ENCODE results near the gene ACOXL. TPM values are rescaled to one million over a fixed set of nuclear protein-coding genes. Genes with fewer than 3 reads are reported as not detected.

ACOXL gene
- total RNA-seq, 1 donor from 2014 or later, result not detected

DNA sequence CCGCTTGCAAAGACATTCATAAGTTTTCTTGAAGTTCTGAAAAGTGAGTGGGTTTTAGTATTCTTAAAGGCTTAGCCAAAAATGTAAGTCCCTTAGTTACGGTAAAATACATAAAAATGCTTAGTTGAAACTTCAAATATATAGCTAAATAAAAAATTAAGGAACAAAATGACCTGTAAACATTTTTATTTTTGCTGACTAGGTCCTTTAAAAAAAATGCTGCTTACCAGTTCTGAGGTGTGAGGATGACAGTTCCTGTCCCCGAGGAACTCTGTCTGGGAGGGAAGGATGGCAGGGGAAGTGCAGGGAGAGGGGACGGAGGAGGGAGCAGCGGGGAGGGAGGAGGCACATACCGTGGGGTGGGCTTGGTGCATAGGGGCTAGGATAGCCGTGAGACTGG lies 285.5 kb downstream of the ACOXL start:
- peaks cover 0 to 10% (median 6%) of the 10 kb centered on the region in 3 donors for H3K4me1 ChIP-seq (ENCODE audit: control insufficient read depth in 3 of 3, insufficient read depth in 3 of 3, low read length in 3 of 3)
- no peaks in the 10 kb centered on the region for H3K36me3 ChIP-seq (ENCODE audit: control insufficient read depth in 3 of 3, insufficient read depth in 3 of 3, low read length in 3 of 3)
- peaks cover 0 to 5% (median 0%) of the 10 kb centered on the region in 3 donors for H3K9me3 ChIP-seq (ENCODE audit: control insufficient read depth in 3 of 3, low read length in 3 of 3)
- no peaks in the 10 kb centered on the region for H3K27me3 ChIP-seq (ENCODE audit: control insufficient read depth in 3 of 3, insufficient read depth in 3 of 3, low read length in 3 of 3)
- no peak overlapping the region for H3K27ac ChIP-seq (ENCODE audit: low read depth, low read length)
- H3K9ac ChIP-seq (ENCODE audit: low read depth in 1 of 3, low read length in 3 of 3), result no peak overlapping the region
- H3K4me3 ChIP-seq (ENCODE audit: low read length in 3 of 3), result no peak overlapping the region

DNA sequence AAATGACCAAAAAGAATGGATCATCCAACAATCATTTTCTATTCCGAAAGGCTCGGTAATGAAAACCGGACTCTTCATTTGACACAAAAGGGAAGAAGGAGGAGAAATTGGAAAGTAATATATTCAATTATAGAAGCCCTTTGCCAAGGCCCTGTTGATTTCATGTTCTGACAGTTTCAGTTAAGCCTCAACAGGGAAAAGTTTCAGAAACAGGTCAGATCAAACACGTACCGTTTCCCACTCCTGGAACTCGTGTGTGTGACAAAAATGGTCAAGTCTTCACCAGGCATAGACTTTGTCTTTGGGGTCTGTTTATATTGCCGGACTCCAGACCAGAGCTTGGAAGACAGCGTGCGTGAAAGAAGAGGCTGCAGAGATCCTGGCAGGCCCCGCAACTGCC lies 287.0 kb downstream of the ACOXL start:
- no peaks in the 10 kb centered on the region for H3K27me3 ChIP-seq (ENCODE audit: control insufficient read depth in 3 of 3, insufficient read depth in 3 of 3, low read length in 3 of 3)
- H3K9me3 ChIP-seq (ENCODE audit: control insufficient read depth in 3 of 3, low read length in 3 of 3), result peaks cover 0 to 2% (median 0%) of the 10 kb centered on the region in 3 donors
- H3K4me3 ChIP-seq (ENCODE audit: low read length in 3 of 3), result no peak overlapping the region
- no peak overlapping the region for H3K27ac ChIP-seq (ENCODE audit: low read depth, low read length)
- no peaks in the 10 kb centered on the region for H3K36me3 ChIP-seq (ENCODE audit: control insufficient read depth in 3 of 3, insufficient read depth in 3 of 3, low read length in 3 of 3)
- H3K9ac ChIP-seq (ENCODE audit: low read depth in 1 of 3, low read length in 3 of 3), result no peak overlapping the region
- H3K4me1 ChIP-seq (ENCODE audit: control insufficient read depth in 3 of 3, insufficient read depth in 3 of 3, low read length in 3 of 3), result peaks cover 0 to 10% (median 6%) of the 10 kb centered on the region in 3 donors

DNA sequence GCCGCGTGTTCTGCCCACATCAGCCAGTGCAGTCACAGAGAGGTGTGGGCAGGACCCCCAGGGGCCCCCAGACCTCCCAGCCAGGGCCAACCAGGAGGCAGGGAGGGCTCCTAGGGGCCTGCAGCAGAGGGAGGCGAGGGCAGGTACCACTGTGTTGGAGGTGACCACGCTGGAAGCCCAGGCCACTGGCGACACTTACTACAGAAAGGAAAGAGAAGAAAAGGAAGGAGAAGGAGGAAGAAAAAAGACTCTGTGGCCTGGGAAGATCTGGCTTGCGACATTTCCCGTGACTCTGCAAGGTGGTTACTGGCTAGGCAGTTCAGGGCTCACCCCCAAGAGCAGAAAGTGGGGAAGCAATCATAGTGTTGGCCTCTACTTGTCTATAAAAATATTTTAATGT lies 290.3 kb downstream of the ACOXL start:
- Histone ChIP-seq H3K9me3 (ENCODE audit: control insufficient read depth in 3 of 3, low read length in 3 of 3) (peaks cover 0 to 2% (median 0%) of the 10 kb centered on the region in 3 donors), H3K27ac (ENCODE audit: low read depth, low read length) (no peak overlapping the region), H3K36me3 (ENCODE audit: control insufficient read depth in 3 of 3, insufficient read depth in 3 of 3, low read length in 3 of 3) (no peaks in the 10 kb centered on the region), H3K27me3 (ENCODE audit: control insufficient read depth in 3 of 3, insufficient read depth in 3 of 3, low read length in 3 of 3) (no peaks in the 10 kb centered on the region), H3K4me3 (ENCODE audit: low read length in 3 of 3) (no peak overlapping the region), H3K9ac (ENCODE audit: low read depth in 1 of 3, low read length in 3 of 3) (no peak overlapping the region), H3K4me1 (ENCODE audit: control insufficient read depth in 3 of 3, insufficient read depth in 3 of 3, low read length in 3 of 3) (peaks cover 0 to 10% (median 6%) of the 10 kb centered on the region in 3 donors)

DNA sequence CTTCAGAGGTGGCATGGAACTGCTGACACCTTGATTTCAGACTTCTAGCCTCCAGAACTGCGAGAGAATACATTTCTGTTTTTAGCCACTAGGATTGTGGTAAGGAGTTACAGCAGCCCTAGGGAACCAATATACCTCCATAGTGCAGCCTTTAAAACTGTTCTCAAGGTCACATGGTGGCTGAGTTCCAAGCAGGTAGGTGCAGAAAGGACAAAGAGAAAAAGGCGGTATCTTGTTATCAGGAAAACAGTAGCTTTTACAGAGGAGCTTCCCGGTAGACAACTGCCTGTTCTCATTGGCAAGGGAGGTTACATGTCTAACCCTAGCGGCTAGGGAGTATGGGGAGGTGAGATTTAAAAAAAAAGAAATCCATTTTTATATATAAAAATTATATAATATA lies 292.1 kb downstream of the ACOXL start:
- H3K36me3 ChIP-seq (ENCODE audit: control insufficient read depth in 3 of 3, insufficient read depth in 3 of 3, low read length in 3 of 3), result no peaks in the 10 kb centered on the region
- H3K9me3 ChIP-seq (ENCODE audit: control insufficient read depth in 3 of 3, low read length in 3 of 3), result peaks cover 0 to 2% (median 0%) of the 10 kb centered on the region in 3 donors
- H3K9ac ChIP-seq (ENCODE audit: low read depth in 1 of 3, low read length in 3 of 3), result no peak overlapping the region
- H3K4me1 ChIP-seq (ENCODE audit: control insufficient read depth in 3 of 3, insufficient read depth in 3 of 3, low read length in 3 of 3), result peaks cover 0 to 1% (median 0%) of the 10 kb centered on the region in 3 donors
- H3K27me3 ChIP-seq (ENCODE audit: control insufficient read depth in 3 of 3, insufficient read depth in 3 of 3, low read length in 3 of 3), result no peaks in the 10 kb centered on the region
- no peak overlapping the region for H3K4me3 ChIP-seq (ENCODE audit: low read length in 3 of 3)
- H3K27ac ChIP-seq (ENCODE audit: low read depth, low read length), result no peak overlapping the region

DNA sequence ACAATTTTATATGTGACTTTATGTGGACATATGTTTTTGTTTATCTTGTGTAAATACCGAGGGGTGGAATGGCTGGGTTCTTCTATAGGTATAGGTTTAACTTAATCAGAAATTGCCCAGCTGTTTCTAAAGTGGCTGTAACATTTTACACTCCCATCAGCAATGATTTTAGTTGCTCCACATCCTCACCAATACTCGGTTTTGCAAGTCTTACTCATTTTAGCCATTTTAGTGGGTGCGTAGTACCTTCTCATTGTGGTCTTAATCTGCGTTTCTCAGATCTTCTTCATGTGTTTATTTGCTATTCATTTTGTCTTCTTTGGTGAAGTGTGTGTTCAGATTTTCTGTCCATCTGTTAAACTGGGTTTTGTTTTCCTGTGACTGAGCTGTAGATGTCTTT lies 292.9 kb downstream of the ACOXL start:
- Histone ChIP-seq H3K4me1 (ENCODE audit: control insufficient read depth in 3 of 3, insufficient read depth in 3 of 3, low read length in 3 of 3) (peaks cover 0 to 4% (median 0%) of the 10 kb centered on the region in 3 donors), H3K9ac (ENCODE audit: low read depth in 1 of 3, low read length in 3 of 3) (no peak overlapping the region), H3K36me3 (ENCODE audit: control insufficient read depth in 3 of 3, insufficient read depth in 3 of 3, low read length in 3 of 3) (no peaks in the 10 kb centered on the region), H3K4me3 (ENCODE audit: low read length in 3 of 3) (no peak overlapping the region), H3K27ac (ENCODE audit: low read depth, low read length) (no peak overlapping the region), H3K9me3 (ENCODE audit: control insufficient read depth in 3 of 3, low read length in 3 of 3) (peaks cover 0 to 2% (median 0%) of the 10 kb centered on the region in 3 donors), H3K27me3 (ENCODE audit: control insufficient read depth in 3 of 3, insufficient read depth in 3 of 3, low read length in 3 of 3) (no peaks in the 10 kb centered on the region)

DNA sequence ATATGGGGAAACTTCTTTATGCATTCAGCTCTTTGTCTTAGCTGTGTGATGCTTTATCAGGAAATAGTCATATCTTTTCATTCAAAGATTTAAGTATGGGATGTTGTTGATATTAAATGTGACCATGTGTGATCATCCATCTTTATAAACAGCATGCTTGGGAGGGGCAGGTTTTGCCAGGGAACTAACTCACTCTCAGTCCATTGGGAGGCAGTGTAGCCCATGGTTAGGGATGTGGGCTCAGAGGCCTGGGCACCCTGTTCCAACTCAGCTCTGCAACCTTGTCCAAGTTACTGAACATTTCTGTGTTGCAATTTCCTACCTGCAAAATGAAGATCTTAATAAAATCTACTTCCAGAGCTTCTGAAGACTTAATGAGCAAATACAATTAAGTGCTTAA lies 296.3 kb downstream of the ACOXL start:
- peaks cover 0 to 4% (median 0%) of the 10 kb centered on the region in 3 donors for H3K27me3 ChIP-seq (ENCODE audit: control insufficient read depth in 3 of 3, insufficient read depth in 3 of 3, low read length in 3 of 3)
- no peak overlapping the region for H3K27ac ChIP-seq (ENCODE audit: low read depth, low read length)
- no peak overlapping the region for H3K9ac ChIP-seq (ENCODE audit: low read depth in 1 of 3, low read length in 3 of 3)
- no peak overlapping the region for H3K4me3 ChIP-seq (ENCODE audit: low read length in 3 of 3)
- H3K4me1 ChIP-seq (ENCODE audit: control insufficient read depth in 3 of 3, insufficient read depth in 3 of 3, low read length in 3 of 3), result peaks cover 0 to 13% (median 3%) of the 10 kb centered on the region in 3 donors
- H3K36me3 ChIP-seq (ENCODE audit: control insufficient read depth in 3 of 3, insufficient read depth in 3 of 3, low read length in 3 of 3), result no peaks in the 10 kb centered on the region
- H3K9me3 ChIP-seq (ENCODE audit: control insufficient read depth in 3 of 3, low read length in 3 of 3), result peaks cover 0 to 2% (median 0%) of the 10 kb centered on the region in 3 donors

DNA sequence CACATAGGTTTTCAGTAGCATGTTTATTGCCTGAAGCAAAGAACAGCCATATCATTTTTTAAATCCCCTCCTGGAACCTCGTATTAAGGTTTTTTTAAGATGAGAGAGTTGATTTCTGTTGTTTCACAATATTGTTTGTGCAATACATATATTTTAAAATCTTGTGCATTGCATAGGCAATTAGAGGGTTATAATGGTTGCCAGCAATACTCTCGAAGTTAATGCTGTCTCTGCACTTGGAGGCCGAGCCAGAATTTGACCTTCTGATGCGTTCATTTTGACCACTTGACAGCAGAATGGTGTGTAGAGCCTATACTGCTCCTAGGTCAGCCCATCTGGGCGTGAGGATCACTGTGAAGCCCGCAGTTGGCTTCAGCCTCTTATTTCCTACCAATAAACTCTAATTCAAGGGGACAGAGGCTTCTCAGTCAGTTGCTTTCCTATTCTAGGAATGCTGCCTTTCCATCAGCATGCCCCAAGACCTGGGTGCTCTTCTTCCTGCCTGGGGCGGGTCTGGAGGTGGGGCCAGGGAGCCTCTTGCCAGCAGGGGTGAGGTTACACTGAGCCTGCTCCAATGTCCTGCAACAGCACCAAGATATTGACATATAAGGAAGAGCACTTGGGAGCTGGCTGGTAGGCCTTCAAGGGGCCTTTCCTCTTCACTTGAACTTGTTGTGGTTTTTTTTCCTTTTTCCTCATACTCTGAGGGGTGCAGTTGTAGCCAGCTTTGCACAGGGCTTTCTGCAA lies 297.0 kb downstream of the ACOXL start:
- Histone ChIP-seq H3K9me3 (ENCODE audit: control insufficient read depth in 3 of 3, low read length in 3 of 3) (peaks cover 0 to 2% (median 0%) of the 10 kb centered on the region in 3 donors), H3K4me1 (ENCODE audit: control insufficient read depth in 3 of 3, insufficient read depth in 3 of 3, low read length in 3 of 3) (peaks cover 0 to 13% (median 3%) of the 10 kb centered on the region in 3 donors), H3K36me3 (ENCODE audit: control insufficient read depth in 3 of 3, insufficient read depth in 3 of 3, low read length in 3 of 3) (no peaks in the 10 kb centered on the region), H3K4me3 (ENCODE audit: low read length in 3 of 3) (no peak overlapping the region), H3K27ac (ENCODE audit: low read depth, low read length) (no peak overlapping the region), H3K27me3 (ENCODE audit: control insufficient read depth in 3 of 3, insufficient read depth in 3 of 3, low read length in 3 of 3) (peaks cover 0 to 4% (median 0%) of the 10 kb centered on the region in 3 donors), H3K9ac (ENCODE audit: low read depth in 1 of 3, low read length in 3 of 3) (no peak overlapping the region)

DNA sequence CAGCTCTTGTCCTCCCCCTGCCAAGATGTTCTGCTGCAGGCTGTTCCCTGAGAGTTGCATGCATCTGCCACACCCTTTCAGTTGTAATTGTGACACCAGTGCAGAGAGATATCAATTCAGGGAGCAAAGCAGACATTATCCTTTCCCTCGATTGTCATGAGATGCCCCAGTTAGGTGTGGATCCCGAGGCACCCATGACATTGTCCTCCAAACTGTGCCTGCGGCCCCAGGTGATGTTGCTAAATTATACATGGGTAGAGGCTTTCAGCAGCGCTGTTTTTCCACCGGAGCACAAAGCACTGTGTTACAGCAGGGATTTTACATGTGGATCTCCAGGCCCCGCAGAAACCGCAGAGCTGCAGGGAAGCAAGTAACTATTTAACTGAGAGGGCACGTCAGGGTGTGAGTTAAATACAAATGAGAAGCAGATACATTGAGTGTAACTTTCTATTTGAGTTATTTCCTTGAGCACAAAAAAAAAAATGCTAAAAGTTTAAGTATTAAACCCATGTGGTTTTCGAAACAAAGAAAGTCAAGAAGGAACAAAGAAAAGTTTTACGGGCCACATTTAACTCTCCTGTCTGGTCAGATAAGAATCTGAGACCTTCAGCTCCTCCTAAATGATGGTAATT lies 298.0 kb downstream of the ACOXL start:
- H3K4me3 ChIP-seq (ENCODE audit: low read length in 3 of 3), result no peak overlapping the region
- H3K9ac ChIP-seq (ENCODE audit: low read depth in 1 of 3, low read length in 3 of 3), result no peak overlapping the region
- H3K27me3 ChIP-seq (ENCODE audit: control insufficient read depth in 3 of 3, insufficient read depth in 3 of 3, low read length in 3 of 3), result peaks cover 0 to 4% (median 0%) of the 10 kb centered on the region in 3 donors
- peaks cover 0 to 13% (median 3%) of the 10 kb centered on the region in 3 donors for H3K4me1 ChIP-seq (ENCODE audit: control insufficient read depth in 3 of 3, insufficient read depth in 3 of 3, low read length in 3 of 3)
- no peaks in the 10 kb centered on the region for H3K9me3 ChIP-seq (ENCODE audit: control insufficient read depth in 3 of 3, low read length in 3 of 3)
- no peak overlapping the region for H3K27ac ChIP-seq (ENCODE audit: low read depth, low read length)
- no peaks in the 10 kb centered on the region for H3K36me3 ChIP-seq (ENCODE audit: control insufficient read depth in 3 of 3, insufficient read depth in 3 of 3, low read length in 3 of 3)

DNA sequence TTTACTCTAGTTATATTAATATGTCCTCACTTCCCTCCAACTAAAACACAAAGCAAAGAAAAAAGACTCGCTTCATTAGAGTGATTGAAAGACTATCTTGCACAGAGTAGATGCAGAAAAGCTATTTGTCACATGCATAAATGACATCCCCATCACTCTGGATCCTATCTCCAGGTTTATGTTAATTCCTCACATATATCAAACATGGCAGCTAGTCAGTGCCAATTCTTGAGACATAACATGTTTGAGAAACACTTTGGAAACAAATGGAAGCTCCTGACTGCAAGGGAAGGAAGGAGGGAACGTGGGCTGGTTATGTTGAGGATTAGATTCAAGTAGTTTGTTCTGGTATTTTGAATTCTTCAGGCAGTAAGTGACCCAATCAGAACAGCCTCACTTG lies 298.6 kb downstream of the ACOXL start:
- H3K4me1 ChIP-seq (ENCODE audit: control insufficient read depth in 3 of 3, insufficient read depth in 3 of 3, low read length in 3 of 3), result peaks cover 0 to 13% (median 3%) of the 10 kb centered on the region in 3 donors
- H3K27me3 ChIP-seq (ENCODE audit: control insufficient read depth in 3 of 3, insufficient read depth in 3 of 3, low read length in 3 of 3), result peaks cover 0 to 4% (median 0%) of the 10 kb centered on the region in 3 donors
- H3K27ac ChIP-seq (ENCODE audit: low read depth, low read length), result no peak overlapping the region
- no peak overlapping the region for H3K4me3 ChIP-seq (ENCODE audit: low read length in 3 of 3)
- no peak overlapping the region for H3K9ac ChIP-seq (ENCODE audit: low read depth in 1 of 3, low read length in 3 of 3)
- H3K9me3 ChIP-seq (ENCODE audit: control insufficient read depth in 3 of 3, low read length in 3 of 3), result no peaks in the 10 kb centered on the region
- H3K36me3 ChIP-seq (ENCODE audit: control insufficient read depth in 3 of 3, insufficient read depth in 3 of 3, low read length in 3 of 3), result no peaks in the 10 kb centered on the region
